GM04504 (cell line): ENCODE data around the gene DDX17.

ENCODE experiments used
- DNase-seq: peaks from one replicate; pipeline ENCODE4 v3.0.0-alpha.2; 2012; ENCODE audit warnings: low read depth

The DDX17 gene

DNA sequence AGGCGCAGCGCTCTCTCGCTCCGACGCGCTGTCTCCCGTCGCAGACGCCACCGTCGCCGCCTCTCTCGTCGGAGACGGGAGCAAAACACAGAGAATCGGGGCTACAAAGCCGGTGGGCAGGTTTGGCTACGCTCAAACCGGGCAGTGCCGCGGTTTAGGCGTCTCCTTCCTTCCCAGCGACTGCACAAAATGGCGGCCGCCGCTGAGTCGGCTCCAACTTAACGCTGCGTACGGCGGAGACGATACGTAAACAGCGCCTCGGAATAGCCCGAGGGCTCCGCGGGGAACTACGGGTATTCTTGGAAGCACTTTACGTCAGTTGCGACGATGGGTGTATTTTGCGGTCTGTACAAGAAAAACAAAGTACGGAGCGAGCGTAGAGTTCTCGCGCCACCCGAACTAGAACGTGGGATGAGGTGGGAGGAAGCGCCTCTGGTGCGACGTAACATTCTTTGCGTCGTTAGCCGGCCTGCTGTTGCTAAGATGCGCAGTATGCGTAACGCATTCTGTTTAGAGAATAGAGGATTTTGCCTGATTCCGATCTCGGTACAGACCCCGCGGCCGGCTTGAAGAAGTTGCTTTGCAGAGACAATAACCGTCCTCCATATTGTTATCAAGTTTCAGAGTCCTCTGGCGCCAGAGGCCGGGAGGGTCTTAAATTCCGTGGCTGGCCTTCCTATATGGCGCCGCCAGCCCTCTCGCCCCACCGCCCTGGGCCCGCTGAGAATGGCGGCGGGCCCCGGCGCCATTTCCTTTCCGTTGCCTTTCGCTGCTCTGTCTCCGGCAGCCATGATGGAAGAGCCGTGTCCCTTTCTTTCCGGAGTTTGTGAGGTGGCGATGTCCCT is at the start of gene DDX17:
Gene DDX17, minus strand, starts transcription at position 194 of the 845 bp plus-strand sequence.
- DNase-seq, result peak; percentile 92

DNA sequence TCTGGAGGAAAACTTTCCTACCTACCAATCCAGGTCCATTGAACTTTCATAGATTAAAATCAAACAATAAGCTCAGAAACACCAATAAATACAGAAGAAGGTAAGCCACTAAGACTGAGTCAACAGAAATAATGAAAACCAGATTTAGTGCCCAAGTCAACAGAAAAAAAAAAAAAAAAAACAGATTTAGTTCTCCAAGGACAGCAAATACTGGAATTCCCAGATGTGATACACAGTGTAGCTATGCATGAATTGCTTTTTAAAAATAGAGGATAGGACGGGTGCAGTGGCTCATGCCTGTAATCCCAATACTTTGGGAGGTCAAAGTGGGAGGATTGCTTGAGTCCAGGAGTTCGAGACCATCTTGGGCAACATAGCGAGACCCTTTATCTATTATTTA is 48.2 kb upstream of the DDX17 start:
- peak; percentile 65 for DNase-seq

- no peak for DNase-seq
Measured at GRCh38 chr22:38549101-38549894, 43.2 kb upstream of the DDX17 start.

GRCh38 chr22:38540701-38541100 is 34.6 kb upstream of the DDX17 start:
- no peak for DNase-seq

GRCh38 chr22:38531251-38531938 is 25.3 kb upstream of the DDX17 start:
- DNase-seq, result no peak

DNA sequence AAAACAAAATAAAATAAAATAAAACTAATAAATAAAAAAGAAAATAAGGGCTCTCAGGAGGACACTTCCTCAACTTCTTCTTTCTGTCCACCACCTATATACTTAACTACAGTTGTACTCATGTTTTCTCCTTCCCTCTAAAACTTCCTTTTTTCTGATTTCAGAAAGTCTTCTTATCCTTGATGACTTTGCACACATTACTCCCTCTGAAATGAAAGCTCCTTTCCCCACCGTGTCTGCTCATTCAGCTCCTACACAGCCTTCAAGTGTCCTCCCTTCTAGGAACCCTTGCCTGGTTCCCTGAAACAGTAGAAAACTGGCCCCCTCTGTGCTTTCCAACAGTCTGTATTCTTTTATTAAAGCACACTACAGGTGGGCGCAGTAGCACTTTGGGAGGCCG is 18.3 kb upstream of the DDX17 start:
- DNase-seq, result no peak

GRCh38 chr22:38523479-38523878 is 17.4 kb upstream of the DDX17 start:
- DNase-seq, result no peak

- DNase-seq, result no peak
Measured at GRCh38 chr22:38523029-38523428, 16.9 kb upstream of the DDX17 start.

GRCh38 chr22:38519453-38520250 is 13.5 kb upstream of the DDX17 start:
- DNase-seq, result no peak

DNA sequence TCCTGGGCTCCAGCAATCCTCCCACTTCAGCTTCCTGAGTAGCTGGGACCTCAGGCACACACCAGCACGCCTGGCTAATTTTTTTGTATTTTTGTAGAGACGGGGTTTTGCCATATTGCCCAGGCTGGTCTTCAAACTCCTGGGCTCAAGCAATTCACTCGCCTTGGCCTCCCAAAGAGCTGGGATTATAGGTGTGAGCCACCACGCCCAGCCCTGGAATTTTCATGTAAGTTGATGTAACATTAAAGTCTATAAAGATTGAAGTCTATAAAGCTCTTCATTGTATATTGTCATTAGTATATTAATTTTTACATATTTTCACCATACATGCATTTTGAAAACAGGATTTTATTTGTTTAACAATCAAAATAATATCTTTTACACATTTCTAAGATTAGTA is 12.5 kb upstream of the DDX17 start:
- DNase-seq, result no peak

GRCh38 chr22:38513063-38513462 is 7.0 kb upstream of the DDX17 start:
- DNase-seq, result no peak

DNA sequence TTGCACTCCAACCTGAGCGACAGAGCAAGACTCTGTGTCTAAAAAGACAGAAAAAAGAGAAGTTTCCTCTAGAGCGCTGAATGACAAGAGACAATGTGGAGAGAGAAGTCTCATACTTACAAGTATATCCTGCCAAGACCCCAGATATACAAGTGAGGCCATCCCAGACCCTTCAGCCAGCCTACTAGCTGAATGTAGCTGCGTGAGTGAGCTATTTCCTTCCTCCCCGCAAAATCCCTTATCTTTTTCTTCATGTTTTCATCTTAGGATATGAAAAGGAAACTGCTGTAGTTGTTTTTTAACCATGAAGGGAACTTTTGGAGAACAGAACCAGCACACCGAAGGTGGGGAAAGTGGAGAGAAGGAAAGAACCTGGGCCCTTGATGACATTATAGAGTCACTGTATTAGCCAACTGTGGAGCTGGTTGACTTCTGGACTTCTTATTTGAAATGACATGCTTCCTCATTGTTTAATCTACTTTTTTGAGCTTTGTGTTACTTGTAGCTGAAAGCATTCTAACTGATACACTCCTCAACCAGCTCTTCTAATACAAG is 4.4 kb upstream of the DDX17 start:
- DNase-seq, result no peak

GRCh38 chr22:38505541-38506117 is 482 bp downstream of the DDX17 start:
- peak; percentile 62 for DNase-seq

DNA sequence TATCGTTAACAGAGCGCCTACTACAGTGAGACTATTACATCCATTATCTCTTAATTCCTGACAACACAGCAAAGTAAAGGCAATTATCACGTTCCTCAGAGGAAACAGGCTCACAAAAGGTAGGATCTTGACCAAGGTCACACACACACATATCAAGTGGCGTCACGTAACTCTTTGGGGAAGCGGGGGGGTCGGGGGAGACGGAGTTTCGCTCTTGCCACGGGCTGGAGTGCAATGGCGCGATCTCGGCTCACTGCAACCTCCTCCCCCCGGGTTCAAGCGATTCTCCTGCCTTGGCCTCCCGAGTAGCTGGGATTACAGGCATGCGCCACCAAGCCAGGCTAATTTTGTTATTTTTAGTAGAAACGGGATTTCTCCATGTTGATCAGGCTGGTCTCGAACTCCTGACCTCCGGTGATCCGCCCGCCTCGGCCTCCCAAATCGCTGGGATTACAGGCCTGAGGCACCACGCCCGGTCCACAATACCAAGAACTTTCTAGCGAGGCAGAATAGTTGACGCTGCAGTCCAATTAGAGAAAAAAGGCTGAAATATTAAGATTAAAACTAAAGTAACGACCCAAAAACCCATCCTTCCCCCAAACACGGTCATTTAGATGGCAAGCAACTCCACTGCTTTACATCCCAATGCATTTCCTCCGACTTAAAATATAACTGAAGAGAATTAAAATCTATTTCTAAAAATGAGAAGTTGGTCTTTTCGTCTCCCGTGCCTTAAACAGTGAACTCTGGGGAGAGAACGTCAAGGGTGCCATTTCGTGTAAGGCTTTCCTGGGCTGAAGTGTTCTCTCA is 1.2 kb downstream of the DDX17 start:
- DNase-seq, result no peak

- DNase-seq, result no peak
Measured at GRCh38 chr22:38503021-38503420, 3.1 kb downstream of the DDX17 start.

DNA sequence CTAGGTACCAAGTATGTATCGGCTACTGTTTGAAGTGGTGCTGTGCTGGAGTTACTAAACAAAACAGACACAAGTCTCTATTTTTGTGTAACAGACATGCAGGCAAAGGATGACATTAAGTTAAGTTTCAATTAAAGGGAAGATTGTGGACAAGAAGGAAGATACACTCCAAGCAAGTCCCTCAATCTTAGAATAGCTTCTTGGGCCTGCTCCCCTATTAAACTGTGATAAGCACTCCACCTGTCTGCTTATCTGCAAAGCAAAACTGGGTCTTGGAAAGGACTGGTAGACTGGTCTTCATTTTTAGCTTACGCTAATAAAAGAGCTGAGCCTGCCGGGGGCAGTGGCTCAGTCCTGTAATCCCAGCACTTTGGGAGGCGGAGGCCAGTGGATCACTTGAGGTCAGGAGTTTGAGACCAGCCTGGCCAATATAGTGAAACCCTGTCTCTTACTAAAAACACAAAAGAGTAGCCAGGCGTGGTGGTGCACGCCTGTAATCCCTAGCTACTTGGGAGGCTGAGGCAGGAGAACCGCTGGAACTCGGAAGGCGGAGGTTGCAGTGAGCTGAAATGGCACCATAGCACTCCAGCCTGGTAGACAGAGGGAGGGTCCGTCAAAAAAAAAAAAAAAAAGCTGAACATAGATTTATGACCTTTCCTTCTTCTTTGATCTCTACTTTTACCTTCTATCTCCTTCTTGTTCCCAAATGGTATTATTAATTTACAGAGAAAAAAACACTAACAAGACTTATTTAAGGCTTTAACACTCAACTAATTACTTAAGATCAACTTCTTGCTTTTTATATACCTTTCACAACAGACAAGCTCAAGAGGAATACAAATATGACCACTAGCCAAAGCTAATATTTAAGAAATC is 4.1 kb downstream of the DDX17 start:
- DNase-seq, result no peak

- DNase-seq, result no peak
Measured at GRCh38 chr22:38497869-38498268, 8.2 kb downstream of the DDX17 start.

DNA sequence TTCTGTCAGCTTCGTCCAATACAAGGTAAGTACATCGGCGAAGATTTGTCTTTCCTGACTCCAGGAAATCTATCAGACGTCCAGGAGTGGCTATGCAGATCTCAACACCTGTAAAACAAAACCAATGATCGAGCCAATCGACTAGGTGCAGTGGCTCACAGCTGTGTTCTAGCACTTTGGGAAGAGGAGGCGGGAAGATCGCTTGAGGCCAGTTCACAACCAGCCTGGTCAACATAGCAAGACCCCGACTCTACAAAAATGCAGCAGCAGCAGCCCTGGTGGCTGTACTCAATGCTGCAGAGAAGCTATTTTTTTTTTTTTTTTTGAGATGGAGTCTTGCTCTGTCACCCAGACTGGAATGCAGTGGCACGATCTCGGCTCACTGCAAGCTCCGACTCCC is 11.2 kb downstream of the DDX17 start:
- DNase-seq, result no peak

GRCh38 chr22:38494498-38494897 is 11.6 kb downstream of the DDX17 start:
- no peak for DNase-seq
